NCI-H1436 (cell line): Measurements from ENCODE around the gene CCDC187.

Source experiments
- DNase-seq: peaks from one replicate; lab custom pipeline; 2025; lab: John Stamatoyannopoulos, UW

Gene CCDC187

GRCh38 chr9:136297016-136297691 is 6.7 kb downstream of the CCDC187 start:
- no peak for DNase-seq

- DNase-seq = no peak
These were observed 7.4 kb downstream of the CCDC187 start for GRCh38 chr9:136296434-136297015.

DNA sequence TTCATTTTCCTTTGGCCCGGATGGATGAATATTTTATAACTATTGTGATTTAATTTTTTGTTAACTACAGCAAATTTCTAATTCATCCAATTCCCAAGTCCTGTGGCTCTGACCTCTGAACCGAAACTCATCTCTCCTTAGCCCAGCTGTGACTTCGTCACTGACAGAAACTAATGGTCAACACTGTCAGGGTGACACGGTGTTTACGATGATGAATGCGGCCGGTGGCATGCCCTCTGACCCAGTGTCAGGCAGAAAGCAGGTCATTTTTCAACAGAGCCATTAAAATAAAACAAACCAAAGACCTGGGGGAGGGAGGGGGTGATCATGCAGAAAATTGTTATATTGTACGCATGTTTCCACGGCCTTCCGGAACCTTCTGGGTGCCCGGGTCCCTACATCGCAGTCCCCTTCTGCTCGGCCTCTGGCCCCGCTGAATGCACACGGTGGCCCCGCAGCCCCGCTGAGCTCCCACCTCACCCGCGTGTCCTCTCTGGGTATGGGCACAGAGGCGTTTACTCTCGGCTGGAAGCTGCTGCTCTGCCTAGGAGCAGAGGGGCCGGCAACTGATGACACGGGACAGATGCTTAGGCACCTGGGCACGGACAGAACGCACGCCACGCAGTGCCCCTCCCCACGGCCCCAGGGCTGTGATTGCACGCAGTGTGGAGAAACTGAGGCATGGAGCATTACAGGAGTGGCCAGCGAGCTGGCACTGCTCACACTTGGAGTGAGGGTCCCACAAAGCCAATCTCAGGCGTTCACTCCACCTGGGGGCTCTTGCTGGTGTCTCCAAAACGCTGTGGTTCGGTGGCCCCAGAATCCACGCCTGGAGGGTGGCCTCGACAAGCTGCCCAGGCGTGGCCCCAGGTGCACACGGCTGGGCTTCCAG is 8.1 kb downstream of the CCDC187 start:
- no peak for DNase-seq

GRCh38 chr9:136295055-136295454 is 8.8 kb downstream of the CCDC187 start:
- DNase-seq = no peak

- DNase-seq = no peak
These were observed 9.5 kb downstream of the CCDC187 start for GRCh38 chr9:136294437-136294836.

DNA sequence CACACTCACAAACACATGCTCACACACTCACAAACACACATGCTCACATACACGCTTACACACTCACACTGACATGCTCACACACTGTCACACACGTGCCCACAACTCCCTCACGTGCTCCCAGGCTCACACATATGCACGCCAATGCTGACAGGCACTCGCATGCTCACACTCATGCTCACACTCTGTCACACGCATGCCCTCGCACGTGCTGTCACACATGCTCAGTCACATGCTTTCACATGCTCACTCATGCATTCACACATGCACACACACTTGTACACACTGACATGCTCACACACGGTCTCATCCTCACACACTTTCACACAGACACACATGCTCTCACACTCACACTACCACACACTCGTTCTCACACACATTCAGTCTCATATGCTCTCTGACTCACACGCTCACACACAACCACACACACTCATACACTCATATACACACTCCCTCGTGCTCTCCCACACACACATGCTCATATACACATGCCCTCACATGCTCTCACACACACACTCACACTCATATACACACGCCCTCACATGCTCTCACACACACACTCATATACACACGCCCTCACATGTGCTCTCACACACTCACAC is 10.3 kb downstream of the CCDC187 start:
- DNase-seq = no peak

DNA sequence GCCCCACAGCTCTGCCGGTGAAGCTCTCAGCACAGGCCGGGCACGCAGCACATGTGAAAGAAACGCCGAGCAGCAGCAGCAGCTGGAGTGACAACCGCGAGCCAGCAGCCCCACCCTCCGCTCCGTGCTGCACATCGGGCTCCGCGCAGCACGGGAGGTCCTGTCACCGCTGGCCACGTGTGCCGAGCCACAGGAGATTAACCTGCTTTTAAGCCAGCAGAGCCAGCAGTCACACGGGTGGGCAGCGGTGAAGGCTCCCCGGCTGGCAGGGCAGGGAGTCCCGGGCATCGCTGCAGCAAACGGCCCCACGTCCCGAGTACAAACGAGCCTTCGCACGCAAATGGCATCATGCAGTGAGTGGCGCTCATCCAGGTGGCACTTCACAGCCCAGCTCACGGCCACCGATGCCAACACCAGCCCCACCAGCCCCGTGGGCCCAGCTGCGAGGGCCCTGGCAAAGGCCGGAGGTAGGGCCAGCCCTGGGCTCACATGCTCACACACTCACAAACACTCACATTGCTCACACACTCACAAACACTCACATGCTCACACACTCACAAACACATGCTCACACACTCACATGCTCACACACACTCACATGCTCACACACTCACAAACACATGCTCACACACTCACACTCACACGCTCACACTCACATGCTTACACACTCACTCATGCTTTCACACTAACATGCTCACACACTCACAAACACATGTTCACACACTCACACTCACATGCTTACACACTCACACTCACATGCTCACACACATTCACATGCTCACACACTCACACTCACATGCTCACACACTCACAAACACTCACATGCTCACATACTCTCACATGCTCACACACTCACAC is 11.1 kb downstream of the CCDC187 start:
- DNase-seq = no peak

DNA sequence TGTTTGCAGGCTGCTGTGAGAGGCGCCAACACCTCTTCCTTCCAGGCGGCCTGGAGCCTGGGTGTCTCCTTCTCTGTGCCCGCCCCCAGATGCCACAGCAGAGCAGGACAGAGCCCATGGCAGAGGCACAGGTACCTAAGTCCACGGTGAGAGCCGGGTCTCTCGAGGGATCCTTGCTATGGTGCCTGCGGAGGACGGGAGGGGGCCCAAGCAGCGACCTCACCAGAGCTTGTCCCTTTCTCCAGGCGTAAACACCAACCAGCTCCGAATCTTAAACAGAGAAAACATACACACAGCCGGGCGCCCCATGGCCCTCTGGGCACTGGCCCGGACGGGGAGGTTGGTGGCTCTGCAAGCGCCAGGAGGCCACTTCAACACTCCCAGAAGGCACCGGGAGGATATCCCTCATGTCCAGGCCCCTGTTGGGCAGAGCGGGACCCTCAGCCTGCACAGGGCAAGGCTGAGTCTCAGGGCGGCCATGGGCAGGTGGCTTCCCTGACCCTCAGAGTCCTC is 11.8 kb downstream of the CCDC187 start:
- DNase-seq = no peak

DNA sequence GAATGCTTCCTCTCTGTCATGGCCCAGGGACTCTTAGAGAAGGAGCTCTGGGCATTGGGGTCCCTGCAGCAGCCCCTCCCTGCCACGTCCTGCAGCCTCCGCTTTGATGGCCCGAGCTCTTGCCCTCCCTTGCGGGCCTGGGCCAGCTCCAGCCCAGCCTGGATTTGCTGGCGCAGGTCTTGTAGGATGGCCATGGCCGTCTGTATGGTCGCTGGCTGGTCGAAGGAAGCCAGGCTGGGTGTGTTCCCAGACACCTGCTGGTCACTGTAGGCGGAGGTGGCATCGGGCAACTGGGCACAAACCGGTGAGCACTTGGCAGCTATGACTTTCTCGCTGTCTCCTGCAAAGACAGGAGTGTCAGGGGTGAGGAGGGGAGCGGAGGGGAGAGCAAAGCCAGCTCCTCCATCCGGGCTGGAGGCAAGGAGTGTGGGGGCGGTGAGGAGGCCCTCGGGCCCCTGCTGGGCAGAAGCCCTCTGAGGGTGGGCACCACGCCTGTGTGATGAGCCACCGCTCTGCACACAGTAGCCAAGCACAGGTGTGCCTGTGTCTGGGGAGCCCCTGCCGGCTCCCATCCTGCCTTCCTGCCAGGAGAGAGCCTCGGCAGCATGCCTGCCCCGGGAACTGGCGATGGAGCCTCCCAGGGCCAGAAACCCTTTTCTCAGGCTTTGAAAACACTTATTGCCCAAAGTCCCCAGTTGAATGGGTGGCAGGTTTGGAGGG is 12.4 kb downstream of the CCDC187 start:
- DNase-seq = no peak

GRCh38 chr9:136290508-136291000 is 13.3 kb downstream of the CCDC187 start:
- DNase-seq = no peak

- DNase-seq = no peak
These were observed 14.0 kb downstream of the CCDC187 start for GRCh38 chr9:136289651-136290507.

GRCh38 chr9:136287960-136288753 is 15.7 kb downstream of the CCDC187 start:
- DNase-seq = no peak

GRCh38 chr9:136286987-136287379 is 16.9 kb downstream of the CCDC187 start:
- no peak for DNase-seq

DNA sequence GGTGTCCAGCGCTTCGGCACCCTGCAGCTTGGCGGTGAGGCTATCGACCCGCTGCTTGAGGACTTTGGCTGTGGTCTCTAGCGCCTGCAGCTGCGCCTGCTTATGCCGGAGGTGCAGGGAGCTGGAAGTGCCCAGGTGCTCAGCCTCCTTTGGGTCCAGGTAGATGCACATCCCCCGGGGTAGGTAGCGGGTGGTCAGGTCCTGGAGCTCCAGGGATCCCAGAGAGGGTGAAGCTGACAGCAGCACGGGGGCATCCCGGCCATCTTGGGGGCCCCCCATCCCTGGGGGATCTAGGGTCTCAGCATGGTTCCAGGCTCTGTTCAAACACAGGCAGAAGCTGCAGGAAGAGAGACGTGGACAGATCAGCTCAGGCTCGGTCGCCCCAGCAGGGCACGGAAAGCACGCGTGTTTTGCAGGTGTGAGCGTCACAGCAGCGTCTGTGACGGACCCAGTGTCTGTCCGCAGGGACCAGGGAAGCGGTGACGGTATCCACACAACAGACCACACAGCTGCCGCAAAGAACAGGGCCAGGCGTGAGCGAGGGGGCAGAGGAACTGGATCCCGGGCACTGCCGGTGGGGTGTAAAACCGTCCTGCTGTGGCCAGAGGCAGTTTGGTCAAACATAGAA is 17.4 kb downstream of the CCDC187 start:
- no peak for DNase-seq

- DNase-seq = no peak
These were observed 18.2 kb downstream of the CCDC187 start for GRCh38 chr9:136285501-136286358.

DNA sequence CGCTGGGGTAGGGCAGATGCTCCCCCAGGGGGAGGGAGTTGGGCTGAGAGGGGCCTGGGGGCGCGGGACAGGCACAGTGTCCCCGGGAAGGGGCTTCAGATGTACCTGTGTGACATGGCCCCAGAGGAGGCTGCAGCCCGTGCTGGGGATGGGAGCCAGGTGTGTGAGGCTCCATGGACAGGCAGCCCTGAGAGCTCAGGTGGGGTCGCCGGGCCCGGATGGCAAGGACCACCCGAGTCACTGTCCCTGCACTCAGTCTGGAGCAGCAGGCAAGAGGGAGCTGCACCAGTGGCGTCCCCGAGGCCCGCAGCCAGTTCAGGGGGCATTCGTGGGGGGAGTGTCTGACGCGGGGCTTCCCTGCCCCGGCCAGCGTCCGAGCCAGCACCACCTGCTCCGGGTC is 18.9 kb downstream of the CCDC187 start:
- no peak for DNase-seq

DNA sequence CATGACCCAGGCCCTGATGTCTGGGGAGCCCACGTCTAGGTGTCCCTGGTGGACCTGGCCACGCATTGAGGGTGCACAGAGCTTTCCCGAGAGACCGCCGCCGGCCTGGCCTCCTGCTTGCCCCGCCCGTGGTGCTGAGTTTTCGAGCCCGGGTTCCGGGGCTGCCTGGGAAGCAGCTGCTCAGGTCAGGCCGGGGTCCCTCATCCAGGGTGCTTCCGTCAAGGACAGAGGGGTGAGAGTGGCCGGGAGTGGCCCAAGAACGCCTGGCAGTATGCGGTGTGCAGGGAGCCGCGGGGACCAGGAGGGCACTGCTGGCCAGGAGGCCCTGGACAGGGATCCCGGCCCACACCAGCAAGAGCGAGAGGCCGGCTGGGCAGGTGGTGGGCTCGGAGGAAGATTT is 19.6 kb downstream of the CCDC187 start:
- no peak for DNase-seq
